GM21529 (cell line): ENCODE data around the gene C4B.

Source experiments
- ATAC-seq: cut with Tn5 transposase; IDR thresholded peaks from one replicate; pipeline ENCODE4 v1.9.1; 2021; ENCODE audit not compliant: unreplicated experiment

C4B gene

DNA sequence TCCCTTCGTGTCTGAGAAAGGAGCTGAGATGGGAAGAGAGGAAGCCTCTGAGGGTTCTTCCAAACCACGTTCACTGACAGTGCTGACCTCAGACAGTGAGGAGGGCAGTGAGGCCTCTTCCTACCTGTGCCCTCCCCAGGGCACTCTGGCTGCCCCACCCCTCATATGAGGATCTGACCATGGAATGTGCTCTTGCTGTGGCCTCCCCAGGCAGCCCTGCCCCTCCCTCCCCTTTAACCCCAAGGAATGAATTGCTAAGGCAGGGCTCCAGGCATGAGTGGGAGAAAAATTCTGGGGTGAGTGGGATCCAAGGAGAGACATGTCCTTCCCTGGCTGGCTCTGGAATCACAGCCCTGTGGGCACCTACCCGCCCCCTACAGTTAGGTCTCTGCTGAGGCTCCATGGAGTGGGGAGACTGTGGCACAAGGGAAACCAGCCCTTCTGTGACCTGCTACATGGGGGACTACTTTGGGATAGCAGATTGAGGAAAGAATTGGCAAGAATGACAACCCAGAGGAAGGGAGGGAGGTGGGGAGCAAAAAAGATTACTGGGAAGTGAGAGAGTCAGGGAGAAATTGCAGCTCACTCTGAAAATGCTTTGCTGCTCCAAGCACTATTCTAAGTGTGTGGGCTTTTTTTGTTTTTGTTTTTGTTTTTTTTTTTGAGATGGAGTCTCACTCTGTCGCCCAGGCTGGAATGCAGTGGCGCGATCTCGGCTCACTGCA lies 65.1 kb downstream of the C4B start:
- no peak for ATAC-seq

- no peak for ATAC-seq
These were observed 66.8 kb downstream of the C4B start for GRCh38 chr6:32081168-32081990.

DNA sequence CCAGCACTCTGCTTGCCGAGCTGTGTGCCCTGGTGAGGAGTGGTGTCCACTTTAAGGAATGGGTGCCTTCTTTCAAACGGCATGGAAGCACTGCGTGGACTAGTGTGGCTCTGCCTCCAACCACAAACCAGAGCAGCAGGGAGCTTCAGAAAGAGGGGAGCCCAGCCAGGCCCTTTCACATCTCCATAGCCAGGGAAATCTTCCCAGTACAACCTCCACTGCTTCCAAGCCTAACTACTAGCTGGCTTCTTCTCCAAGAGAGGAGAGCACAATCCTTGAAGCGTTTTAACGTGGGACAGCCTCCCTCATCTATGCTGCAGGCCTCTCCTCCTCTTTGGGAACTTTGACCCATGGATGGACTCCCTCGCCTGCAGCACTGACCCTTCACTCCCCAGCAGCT lies 67.9 kb downstream of the C4B start:
- ATAC-seq, result no peak

- ATAC-seq, result no peak
These were observed 68.3 kb downstream of the C4B start for GRCh38 chr6:32082935-32083334.

GRCh38 chr6:32083812-32084768 lies 69.5 kb downstream of the C4B start:
- no peak for ATAC-seq

GRCh38 chr6:32084780-32085179 lies 70.2 kb downstream of the C4B start:
- ATAC-seq, result no peak
